Measurements from ENCODE around the gene ATP8A2. TPM values are rescaled to one million over a fixed set of nuclear protein-coding genes. Genes with fewer than 3 reads are reported as not detected.

ATP8A2 gene
- total and polyA plus RNA-seq, 10 of the 15 experiments (the other 5 are each of a cell fraction or from before 2014, with no cell fraction given), result 0.01 to 0.04 (median 0.04) TPM; not detected in 7

DNA sequence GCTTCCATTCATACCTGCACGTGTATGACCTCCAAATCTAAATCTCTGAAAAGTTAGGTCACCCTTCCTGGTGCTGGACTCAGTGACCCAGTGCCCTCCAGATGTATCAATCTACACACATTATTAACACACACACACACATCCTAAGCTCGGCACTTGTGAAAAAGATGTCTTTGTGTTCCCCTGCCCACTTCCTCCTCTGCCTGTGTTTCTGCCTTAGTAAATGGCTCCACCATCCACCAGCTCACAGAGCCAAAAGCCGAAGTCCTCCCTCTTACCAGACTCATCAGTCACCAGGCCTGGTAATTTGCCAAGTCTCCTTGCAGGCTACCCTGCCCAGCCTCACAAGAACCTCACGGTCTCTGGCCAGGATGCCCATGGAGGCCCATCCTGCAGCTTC is 548.5 kb downstream of the ATP8A2 start (continued):
- TF ChIP-seq, protein P1, sequence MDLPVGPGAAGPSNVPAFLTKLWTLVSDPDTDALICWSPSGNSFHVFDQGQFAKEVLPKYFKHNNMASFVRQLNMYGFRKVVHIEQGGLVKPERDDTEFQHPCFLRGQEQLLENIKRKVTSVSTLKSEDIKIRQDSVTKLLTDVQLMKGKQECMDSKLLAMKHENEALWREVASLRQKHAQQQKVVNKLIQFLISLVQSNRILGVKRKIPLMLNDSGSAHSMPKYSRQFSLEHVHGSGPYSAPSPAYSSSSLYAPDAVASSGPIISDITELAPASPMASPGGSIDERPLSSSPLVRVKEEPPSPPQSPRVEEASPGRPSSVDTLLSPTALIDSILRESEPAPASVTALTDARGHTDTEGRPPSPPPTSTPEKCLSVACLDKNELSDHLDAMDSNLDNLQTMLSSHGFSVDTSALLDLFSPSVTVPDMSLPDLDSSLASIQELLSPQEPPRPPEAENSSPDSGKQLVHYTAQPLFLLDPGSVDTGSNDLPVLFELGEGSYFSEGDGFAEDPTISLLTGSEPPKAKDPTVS (IDR thresholded peaks at IDR 0.05; ENCODE audit: low read depth, low read length), result no peak
- TF ChIP-seq PAX8 (IDR thresholded peaks at IDR 0.05) (no peak), NFIC (IDR thresholded peaks at IDR 0.05; ENCODE audit: low read depth, low read length) (no peak), CREB1 (IDR thresholded peaks at IDR 0.05; ENCODE audit: low read depth) (no peak)
- TF ChIP-seq, protein P2, sequence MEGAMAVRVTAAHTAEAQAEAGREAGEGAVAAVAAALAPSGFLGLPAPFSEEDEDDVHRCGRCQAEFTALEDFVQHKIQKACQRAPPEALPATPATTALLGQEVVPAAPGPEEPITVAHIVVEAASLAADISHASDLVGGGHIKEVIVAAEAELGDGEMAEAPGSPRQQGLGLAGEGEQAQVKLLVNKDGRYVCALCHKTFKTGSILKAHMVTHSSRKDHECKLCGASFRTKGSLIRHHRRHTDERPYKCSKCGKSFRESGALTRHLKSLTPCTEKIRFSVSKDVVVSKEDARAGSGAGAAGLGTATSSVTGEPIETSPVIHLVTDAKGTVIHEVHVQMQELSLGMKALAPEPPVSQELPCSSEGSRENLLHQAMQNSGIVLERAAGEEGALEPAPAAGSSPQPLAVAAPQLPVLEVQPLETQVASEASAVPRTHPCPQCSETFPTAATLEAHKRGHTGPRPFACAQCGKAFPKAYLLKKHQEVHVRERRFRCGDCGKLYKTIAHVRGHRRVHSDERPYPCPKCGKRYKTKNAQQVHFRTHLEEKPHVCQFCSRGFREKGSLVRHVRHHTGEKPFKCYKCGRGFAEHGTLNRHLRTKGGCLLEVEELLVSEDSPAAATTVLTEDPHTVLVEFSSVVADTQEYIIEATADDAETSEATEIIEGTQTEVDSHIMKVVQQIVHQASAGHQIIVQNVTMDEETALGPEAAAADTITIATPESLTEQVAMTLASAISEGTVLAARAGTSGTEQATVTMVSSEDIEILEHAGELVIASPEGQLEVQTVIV (IDR thresholded peaks at IDR 0.05; ENCODE audit: borderline replicate concordance, partially characterized antibody), result no peak

DNA sequence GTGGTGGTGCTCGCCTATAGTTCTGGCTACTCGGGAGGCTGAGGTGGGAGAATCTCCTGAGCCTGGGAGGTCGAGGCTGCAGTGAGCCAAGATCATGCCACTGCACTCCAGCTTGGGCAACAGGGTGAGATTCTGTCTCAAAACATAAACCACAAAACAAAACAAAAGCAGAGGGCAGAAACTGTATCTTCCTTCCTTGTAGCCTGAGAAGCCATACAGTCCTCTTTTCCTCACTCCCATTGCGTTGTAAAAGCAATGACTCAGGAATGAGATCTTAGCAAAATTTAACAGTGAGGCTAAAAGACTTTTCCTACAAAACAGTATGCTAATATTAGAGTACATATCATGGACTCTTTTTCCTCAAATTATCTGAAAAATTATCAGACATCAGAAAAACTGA is 549.2 kb downstream of the ATP8A2 start:
- CTCF ChIA-PET, result no interaction called here
- Histone ChIP-seq H3K4me3 (no peak overlapping the region), H3K4me2 (ENCODE audit: control insufficient read depth, insufficient read depth) (no peak overlapping the region), H3K9ac (ENCODE audit: control insufficient read depth, insufficient read depth, low read length) (no peak overlapping the region), H3K27ac (ENCODE audit: control insufficient read depth, insufficient read depth) (no peak overlapping the region), H2AFZ (ENCODE audit: control insufficient read depth, low read depth, low read length) (no peak overlapping the region), H3K9me3 (replicated peaks; ENCODE audit: control insufficient read depth, insufficient read depth, low read length) (no peaks in the 10 kb centered on the region), H3K79me2 (ENCODE audit: control insufficient read depth, insufficient read depth, low read length) (no peaks in the 10 kb centered on the region), H4K20me1 (ENCODE audit: control insufficient read depth, insufficient read depth) (no peaks in the 10 kb centered on the region), H3K4me1 (ENCODE audit: control insufficient read depth, insufficient read depth, low read length) (no peaks in the 10 kb centered on the region), H3K36me3 (ENCODE audit: control insufficient read depth in 2 of 2, insufficient read depth in 2 of 2, low read length in 1 of 2) (no peaks in the 10 kb centered on the region), H3K27me3 (replicated peaks in 1 of 2; ENCODE audit: control insufficient read depth in 2 of 2, insufficient read depth in 2 of 2, low read length in 1 of 2) (no peaks in the 10 kb centered on the region)
- no peak for TF ChIP-seq IKZF2 (IDR thresholded peaks at IDR 0.05)
- no peak for TF ChIP-seq SP1 (IDR thresholded peaks at IDR 0.05; ENCODE audit: low read depth, low read length)
- TF ChIP-seq RBBP5 (conservative IDR thresholded peaks at IDR 0.05), result no peak
- POLR2A ChIA-PET, result no interaction called here
- RAD21 ChIA-PET (ENCODE audit: unreplicated experiment), result no interaction called here
- intact Hi-C loops (cut with micrococcal nuclease; ENCODE audit: unreplicated experiment), result no loop called here
- DNase-seq (ENCODE audit: low read depth, low spot score), result no peak
- in situ Hi-C loops (cut with MboI), result no loop called here
- no peak for FAIRE-seq
- WGBS (ENCODE audit: insufficient coverage, insufficient replicate concordance, low lambda C conversion rate, missing lambda C conversion rate), result 13% methylated on average over 4 of the region's 4 CpGs
- no peak for ATAC-seq
- no TSS peak for BruUV-seq (replicated peaks)
- SMC1A ChIA-PET (ENCODE audit: uncharacterized antibody, unreplicated experiment), result no interaction called here

Data from GM12878 (cell line).